Neural cell (in vitro differentiated cells): ENCODE results near the gene SCUBE1. TPM values are rescaled to one million over a fixed set of nuclear protein-coding genes. Genes with fewer than 3 reads are reported as not detected.

Source experiments
- H2AFZ ChIP-seq: fragments of 200-600, 300-800 bp; sonication (generic), shearing (Covaris generic); 2 replicates; pipeline ENCODE4 v1.6.0; 2014; ENCODE audit warnings: low read depth, mild to moderate bottlenecking, antibody characterized with exemption, low read length, moderate library complexity
- H3F3A ChIP-seq: fragments of 200-600 bp; shearing (Covaris generic); 2 replicates; pipeline ENCODE4 v1.6.1; 2016; ENCODE audit warnings: mild to moderate bottlenecking, moderate library complexity, mixed read lengths, antibody characterized with exemption, low read length; ENCODE audit not compliant: insufficient read depth, poor library complexity, severe bottlenecking
- H3K27ac ChIP-seq: fragments of 200-600, 300-800 bp; sonication (generic), shearing (Covaris generic); 2 replicates; pipeline ENCODE4 v1.5.1; 2014; ENCODE audit warnings: mild to moderate bottlenecking, low read length, moderate library complexity
- H3K27me3 ChIP-seq: fragments of 300-800, 200-600 bp; sonication (generic), shearing (Covaris generic); 2 replicates; pipeline ENCODE4 v1.6.0; 2014; ENCODE audit warnings: mild to moderate bottlenecking, low read depth, low read length, moderate library complexity; ENCODE audit not compliant: insufficient read depth
- H3K36me3 ChIP-seq: fragments of 300-800, 200-600 bp; sonication (generic), shearing (Covaris generic); 2 replicates; pipeline ENCODE4 v1.5.1; 2014; ENCODE audit warnings: mild to moderate bottlenecking, antibody characterized with exemption, low read length, moderate library complexity; ENCODE audit not compliant: insufficient read depth
- H3K4me2 ChIP-seq: fragments of 300-800, 200-600 bp; sonication (generic), shearing (Covaris generic); 2 replicates; pipeline ENCODE4 v1.6.0; 2014; ENCODE audit warnings: mild to moderate bottlenecking, low read length
- H3K4me3 ChIP-seq: fragments of 300-800, 200-600 bp; sonication (generic), shearing (Covaris generic); 2 replicates; pipeline ENCODE4 v1.5.1; 2014; ENCODE audit warnings: mild to moderate bottlenecking, low read length, moderate library complexity
- H3K79me2 ChIP-seq: fragments of 200-600 bp; shearing (Covaris generic); replicated peaks from 2 replicates; pipeline ENCODE4 v1.6.0; 2014; ENCODE audit warnings: mild to moderate bottlenecking, low read length, moderate library complexity; ENCODE audit not compliant: insufficient read depth
- H3K9ac ChIP-seq: fragments of 300-800, 200-600 bp; sonication (generic), shearing (Covaris generic); 2 replicates; pipeline ENCODE4 v1.6.1; 2016; ENCODE audit warnings: mild to moderate bottlenecking, low read length, mixed read lengths
- H3K9me2 ChIP-seq: fragments of 200-600 bp; shearing (Covaris generic); 2 replicates; pipeline ENCODE4 v1.6.1; 2016; ENCODE audit warnings: mild to moderate bottlenecking, low read length, mixed read lengths; ENCODE audit not compliant: insufficient read depth
- H3K9me3 ChIP-seq: fragments of 200-600, 300-800 bp; sonication (generic), shearing (Covaris generic); 2 replicates; pipeline ENCODE4 v1.6.1; 2016; ENCODE audit warnings: mild to moderate bottlenecking, mixed run types, low read length, moderate library complexity, mixed read lengths
- H4K20me1 ChIP-seq: fragments of 200-600 bp; shearing (Covaris generic); 2 replicates; pipeline ENCODE4 v1.6.1; 2016; ENCODE audit warnings: mild to moderate bottlenecking, mixed run types; ENCODE audit not compliant: insufficient read depth
- EP300 ChIP-seq: fragments of 450-650 bp; conservative IDR thresholded peaks from 2 replicates; pipeline ENCODE4 v1.6.1; 2014; ENCODE audit warnings: antibody characterized with exemption, mild to moderate bottlenecking, moderate library complexity; ENCODE audit not compliant: poor library complexity, severe bottlenecking
- EZH2 ChIP-seq: fragments of 200-600, 300-800 bp; shearing (Covaris generic), sonication (generic); IDR thresholded peaks from 2 replicates; pipeline ENCODE4 v1.6.1; 2014; ENCODE audit warnings: antibody characterized with exemption, low read length, borderline replicate concordance, mild to moderate bottlenecking; ENCODE audit not compliant: insufficient read depth, poor library complexity, severe bottlenecking
- MXI1 ChIP-seq: fragments of 450-650 bp; conservative IDR thresholded peaks from 2 replicates; pipeline ENCODE4 v1.6.1; 2014; ENCODE audit warnings: antibody characterized with exemption, mild to moderate bottlenecking; ENCODE audit not compliant: poor library complexity, severe bottlenecking
- POLR2AphosphoS5 ChIP-seq: IDR thresholded peaks from 2 replicates; pipeline ENCODE4 v1.6.1; 2012
- RAD21 ChIP-seq: fragments of 450-650 bp; conservative IDR thresholded peaks from 2 replicates; pipeline ENCODE4 v1.6.1; 2014; ENCODE audit warnings: antibody characterized with exemption, mild to moderate bottlenecking, moderate library complexity
- SMC3 ChIP-seq: fragments of 450-650 bp; conservative IDR thresholded peaks from 2 replicates; pipeline ENCODE4 v1.6.1; 2014; ENCODE audit warnings: antibody characterized with exemption, mild to moderate bottlenecking, moderate library complexity; ENCODE audit not compliant: poor library complexity
- TAF1 ChIP-seq: IDR thresholded peaks from 2 replicates; pipeline ENCODE4 v1.6.1; 2012; ENCODE audit warnings: low read depth
- polyA plus RNA-seq: library from polyadenylated mRNA; depleted of rRNA; stranded (reverse); fragments of >200 nt; gene quantifications from 2 replicates; pipeline ENCODE4 v1.2.3, GENCODE V29; 2014
- TF ChIP-seq, protein P1 (sequence below): IDR thresholded peaks from 2 replicates; pipeline ENCODE4 v1.6.1; 2012; ENCODE audit warnings: borderline replicate concordance
- TF ChIP-seq, protein P2 (sequence below): fragments of 450-650 bp; IDR thresholded peaks from 2 replicates; pipeline ENCODE4 v1.5.1; 2014; ENCODE audit warnings: antibody characterized with exemption, mild to moderate bottlenecking, moderate library complexity; ENCODE audit not compliant: poor library complexity, severe bottlenecking

The SCUBE1 gene
- polyA plus RNA-seq, 1 donor from 2014 or later = 8.4 TPM

GRCh38 chr22:43239956-43240355 is 103.2 kb downstream of the SCUBE1 start:
- H3K36me3 ChIP-seq = no peaks in the 10 kb centered on the region
- H3K4me3 ChIP-seq = no peak overlapping the region
- TF ChIP-seq SMC3 = no peak
- H3K4me2 ChIP-seq = no peak overlapping the region
- no peak overlapping the region for H3K9ac ChIP-seq
- H3K9me2 ChIP-seq = no peaks in the 10 kb centered on the region
- no peaks in the 10 kb centered on the region for H3K9me3 ChIP-seq
- no peak overlapping the region for H2AFZ ChIP-seq
- H3K79me2 ChIP-seq = no peaks in the 10 kb centered on the region
- H3K27ac ChIP-seq = no peak overlapping the region
- H4K20me1 ChIP-seq = no peaks in the 10 kb centered on the region
- no peaks in the 10 kb centered on the region for H3F3A ChIP-seq
- no peaks in the 10 kb centered on the region for H3K27me3 ChIP-seq

- no peaks in the 10 kb centered on the region for H4K20me1 ChIP-seq
- no peaks in the 10 kb centered on the region for H3K27me3 ChIP-seq
- no peak overlapping the region for H3K9ac ChIP-seq
- H3K4me2 ChIP-seq = no peak overlapping the region
- no peak overlapping the region for H3K27ac ChIP-seq
- H2AFZ ChIP-seq = no peak overlapping the region
- no peak for TF ChIP-seq RAD21
- no peak for TF ChIP-seq SMC3
- TF ChIP-seq MXI1 = no peak
- no peak for TF ChIP-seq EP300
- TF ChIP-seq, protein P1, sequence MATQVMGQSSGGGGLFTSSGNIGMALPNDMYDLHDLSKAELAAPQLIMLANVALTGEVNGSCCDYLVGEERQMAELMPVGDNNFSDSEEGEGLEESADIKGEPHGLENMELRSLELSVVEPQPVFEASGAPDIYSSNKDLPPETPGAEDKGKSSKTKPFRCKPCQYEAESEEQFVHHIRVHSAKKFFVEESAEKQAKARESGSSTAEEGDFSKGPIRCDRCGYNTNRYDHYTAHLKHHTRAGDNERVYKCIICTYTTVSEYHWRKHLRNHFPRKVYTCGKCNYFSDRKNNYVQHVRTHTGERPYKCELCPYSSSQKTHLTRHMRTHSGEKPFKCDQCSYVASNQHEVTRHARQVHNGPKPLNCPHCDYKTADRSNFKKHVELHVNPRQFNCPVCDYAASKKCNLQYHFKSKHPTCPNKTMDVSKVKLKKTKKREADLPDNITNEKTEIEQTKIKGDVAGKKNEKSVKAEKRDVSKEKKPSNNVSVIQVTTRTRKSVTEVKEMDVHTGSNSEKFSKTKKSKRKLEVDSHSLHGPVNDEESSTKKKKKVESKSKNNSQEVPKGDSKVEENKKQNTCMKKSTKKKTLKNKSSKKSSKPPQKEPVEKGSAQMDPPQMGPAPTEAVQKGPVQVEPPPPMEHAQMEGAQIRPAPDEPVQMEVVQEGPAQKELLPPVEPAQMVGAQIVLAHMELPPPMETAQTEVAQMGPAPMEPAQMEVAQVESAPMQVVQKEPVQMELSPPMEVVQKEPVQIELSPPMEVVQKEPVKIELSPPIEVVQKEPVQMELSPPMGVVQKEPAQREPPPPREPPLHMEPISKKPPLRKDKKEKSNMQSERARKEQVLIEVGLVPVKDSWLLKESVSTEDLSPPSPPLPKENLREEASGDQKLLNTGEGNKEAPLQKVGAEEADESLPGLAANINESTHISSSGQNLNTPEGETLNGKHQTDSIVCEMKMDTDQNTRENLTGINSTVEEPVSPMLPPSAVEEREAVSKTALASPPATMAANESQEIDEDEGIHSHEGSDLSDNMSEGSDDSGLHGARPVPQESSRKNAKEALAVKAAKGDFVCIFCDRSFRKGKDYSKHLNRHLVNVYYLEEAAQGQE = no peak
- no peak for TF ChIP-seq POLR2AphosphoS5
- no peak for TF ChIP-seq TAF1
- no peak for TF ChIP-seq EZH2
- H3K9me2 ChIP-seq = no peaks in the 10 kb centered on the region
- H3F3A ChIP-seq = no peaks in the 10 kb centered on the region
- H3K79me2 ChIP-seq = no peaks in the 10 kb centered on the region
- no peaks in the 10 kb centered on the region for H3K36me3 ChIP-seq
- H3K4me3 ChIP-seq = no peak overlapping the region
- no peaks in the 10 kb centered on the region for H3K9me3 ChIP-seq
These were observed 103.9 kb downstream of the SCUBE1 start for GRCh38 chr22:43239193-43239780.

DNA sequence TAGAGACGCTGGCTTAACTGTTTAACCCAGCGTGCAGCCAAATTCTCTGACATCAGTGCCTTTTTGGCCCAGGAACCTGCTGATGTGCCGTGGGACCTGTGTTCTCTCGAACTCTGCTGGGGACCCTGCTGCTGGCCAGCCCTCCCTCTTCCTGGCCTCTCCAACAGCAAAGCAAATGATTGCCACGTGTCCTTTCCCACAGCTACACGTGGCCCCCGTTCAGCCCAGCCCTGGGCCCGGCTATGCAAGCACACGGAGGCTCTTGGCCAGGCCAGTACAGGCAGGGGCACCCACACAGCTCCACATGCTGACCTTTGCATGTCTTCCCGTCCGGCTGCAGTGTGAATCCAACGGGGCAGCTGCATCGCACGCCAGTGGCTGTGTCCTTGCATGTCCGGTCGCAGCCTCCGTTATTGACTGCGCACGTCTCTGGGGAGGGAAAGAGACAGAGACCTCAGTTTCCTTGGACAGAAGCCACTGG is 104.6 kb downstream of the SCUBE1 start:
- Histone ChIP-seq H3K36me3 (no peaks in the 10 kb centered on the region), H3F3A (no peaks in the 10 kb centered on the region), H3K9me3 (no peaks in the 10 kb centered on the region), H3K79me2 (no peaks in the 10 kb centered on the region), H3K27ac (no peak overlapping the region), H2AFZ (no peak overlapping the region), H3K27me3 (no peaks in the 10 kb centered on the region), H3K9me2 (no peaks in the 10 kb centered on the region), H3K4me3 (no peak overlapping the region), H4K20me1 (no peaks in the 10 kb centered on the region), H3K9ac (no peak overlapping the region), H3K4me2 (no peak overlapping the region)
- TF ChIP-seq POLR2AphosphoS5 (no peak), RAD21 (no peak), TAF1 (no peak), EZH2 (no peak), SMC3 (no peak), EP300 (no peak), MXI1 (no peak)
- TF ChIP-seq, protein P1 = no peak
- TF ChIP-seq, protein P2, sequence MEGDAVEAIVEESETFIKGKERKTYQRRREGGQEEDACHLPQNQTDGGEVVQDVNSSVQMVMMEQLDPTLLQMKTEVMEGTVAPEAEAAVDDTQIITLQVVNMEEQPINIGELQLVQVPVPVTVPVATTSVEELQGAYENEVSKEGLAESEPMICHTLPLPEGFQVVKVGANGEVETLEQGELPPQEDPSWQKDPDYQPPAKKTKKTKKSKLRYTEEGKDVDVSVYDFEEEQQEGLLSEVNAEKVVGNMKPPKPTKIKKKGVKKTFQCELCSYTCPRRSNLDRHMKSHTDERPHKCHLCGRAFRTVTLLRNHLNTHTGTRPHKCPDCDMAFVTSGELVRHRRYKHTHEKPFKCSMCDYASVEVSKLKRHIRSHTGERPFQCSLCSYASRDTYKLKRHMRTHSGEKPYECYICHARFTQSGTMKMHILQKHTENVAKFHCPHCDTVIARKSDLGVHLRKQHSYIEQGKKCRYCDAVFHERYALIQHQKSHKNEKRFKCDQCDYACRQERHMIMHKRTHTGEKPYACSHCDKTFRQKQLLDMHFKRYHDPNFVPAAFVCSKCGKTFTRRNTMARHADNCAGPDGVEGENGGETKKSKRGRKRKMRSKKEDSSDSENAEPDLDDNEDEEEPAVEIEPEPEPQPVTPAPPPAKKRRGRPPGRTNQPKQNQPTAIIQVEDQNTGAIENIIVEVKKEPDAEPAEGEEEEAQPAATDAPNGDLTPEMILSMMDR = no peak
